Astrocyte of the hippocampus (primary cell): Measurements from ENCODE around the gene HEPHL1.
"Not testable (repeated sequence)": the region's sequence is repeated elsewhere in the genome, so short reads cannot be mapped to it uniquely, and the experiment has no call there.

ENCODE experiments used
- DNase-seq: peaks from one replicate; pipeline ENCODE4 v3.0.0; 2011; ENCODE audit warnings: low read depth, low spot score

The HEPHL1 gene, protein sequence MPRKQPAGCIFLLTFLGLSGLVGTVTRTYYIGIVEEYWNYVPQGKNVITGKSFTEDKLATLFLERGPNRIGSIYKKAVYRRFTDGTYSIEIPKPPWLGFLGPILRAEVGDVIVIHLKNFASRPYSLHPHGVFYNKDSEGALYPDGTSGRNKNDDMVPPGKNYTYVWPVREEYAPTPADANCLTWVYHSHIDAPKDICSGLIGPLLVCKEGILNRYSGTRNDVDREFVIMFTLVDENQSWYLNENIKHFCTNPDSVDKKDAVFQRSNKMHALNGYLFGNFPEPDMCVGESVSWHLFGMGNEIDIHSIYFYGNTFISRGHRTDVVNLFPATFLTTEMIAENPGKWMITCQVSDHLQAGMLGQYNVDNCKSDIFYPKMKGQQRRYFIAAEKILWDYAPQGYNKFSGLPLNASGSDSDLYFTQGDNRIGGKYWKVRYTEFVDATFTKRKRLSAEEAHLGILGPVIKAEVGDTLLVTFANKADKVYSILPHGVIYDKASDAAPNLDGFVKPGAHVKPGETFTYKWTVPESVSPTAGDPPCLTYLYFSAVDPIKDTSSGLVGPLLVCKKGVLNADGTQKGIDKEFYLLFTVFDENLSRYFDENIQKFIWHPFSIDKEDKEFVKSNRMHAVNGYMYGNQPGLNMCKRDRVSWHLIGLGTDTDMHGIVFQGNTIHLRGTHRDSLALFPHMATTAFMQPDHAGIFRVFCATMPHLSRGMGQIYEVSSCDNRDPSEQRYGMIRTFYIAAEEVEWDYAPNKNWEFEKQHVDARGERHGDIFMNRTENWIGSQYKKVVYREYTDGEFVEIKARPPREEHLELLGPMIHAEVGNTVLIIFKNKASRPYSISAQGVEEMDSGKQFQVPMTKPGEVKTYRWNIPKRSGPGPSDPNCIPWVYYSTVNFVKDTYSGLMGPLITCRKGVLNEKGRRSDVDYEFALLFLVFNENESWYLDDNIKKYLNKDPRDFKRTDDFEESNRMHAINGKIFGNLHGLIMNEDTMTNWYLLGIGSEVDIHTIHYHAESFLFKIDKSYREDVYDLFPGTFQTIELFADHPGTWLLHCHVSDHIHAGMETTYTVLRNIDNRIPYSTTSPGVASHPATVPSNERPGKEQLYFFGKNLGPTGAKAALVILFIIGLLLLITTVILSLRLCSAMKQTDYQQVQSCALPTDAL

GRCh38 chr11:94020777-94021481 lies at the start of gene HEPHL1:
HEPHL1 (plus strand) TSS chr11:94021354; CDS start chr11:94021369, 15 bp downstream.
- peak; percentile 28 for DNase-seq

DNA sequence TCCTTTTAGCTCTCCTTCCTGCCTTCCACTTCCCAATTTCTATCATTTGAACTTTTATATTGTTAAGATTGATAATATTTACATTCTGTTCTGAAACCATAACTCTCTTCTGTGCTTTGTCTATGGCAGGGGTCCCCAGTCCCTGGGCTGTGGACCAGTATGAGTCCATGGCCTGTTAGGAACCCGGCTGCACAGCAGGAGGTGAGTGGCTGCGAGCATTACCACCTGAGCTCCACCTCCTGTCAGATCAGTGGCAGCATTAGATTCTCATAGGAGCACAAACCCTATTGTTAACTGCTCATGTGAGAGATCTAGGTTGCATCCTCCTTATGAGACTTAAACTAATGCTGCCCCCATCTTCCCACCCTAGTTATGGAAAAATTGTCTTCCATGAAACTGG lies 48.4 kb upstream of the HEPHL1 start:
- DNase-seq = no peak

DNA sequence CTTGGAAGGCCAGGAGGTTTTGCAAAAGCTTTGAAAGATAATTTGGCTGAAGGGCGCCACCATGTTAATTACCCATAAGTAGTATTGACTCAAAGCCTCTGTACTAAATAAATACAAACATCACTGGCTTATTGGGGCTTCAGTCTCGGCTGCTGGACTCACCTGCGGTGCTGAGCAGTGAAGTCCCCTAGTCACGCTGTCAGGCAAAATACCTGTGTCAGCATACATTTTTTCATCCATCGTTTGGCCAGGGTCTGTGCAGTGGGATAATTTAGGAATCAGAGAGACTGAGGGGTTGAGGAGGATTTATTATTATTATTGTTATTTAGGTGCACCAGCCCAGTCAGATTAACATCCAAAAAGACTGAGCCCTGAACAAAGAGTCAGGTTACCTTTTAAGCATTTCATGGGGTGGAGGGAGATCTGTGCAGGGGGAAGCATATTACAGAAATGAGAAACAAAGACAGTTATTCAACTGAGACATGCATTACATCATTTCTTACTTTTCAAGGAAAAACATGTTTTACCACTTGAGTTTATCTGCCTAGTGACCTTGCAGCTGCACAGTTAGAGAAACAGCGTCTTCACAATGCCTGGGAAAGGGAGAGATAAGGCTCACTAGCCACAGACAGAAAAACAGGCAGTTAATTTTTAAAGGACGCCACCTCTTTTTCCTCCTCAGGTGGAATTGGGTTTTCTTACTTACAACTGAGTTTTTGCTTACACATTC lies 47.7 kb upstream of the HEPHL1 start:
- not testable (repeated sequence) for DNase-seq

DNA sequence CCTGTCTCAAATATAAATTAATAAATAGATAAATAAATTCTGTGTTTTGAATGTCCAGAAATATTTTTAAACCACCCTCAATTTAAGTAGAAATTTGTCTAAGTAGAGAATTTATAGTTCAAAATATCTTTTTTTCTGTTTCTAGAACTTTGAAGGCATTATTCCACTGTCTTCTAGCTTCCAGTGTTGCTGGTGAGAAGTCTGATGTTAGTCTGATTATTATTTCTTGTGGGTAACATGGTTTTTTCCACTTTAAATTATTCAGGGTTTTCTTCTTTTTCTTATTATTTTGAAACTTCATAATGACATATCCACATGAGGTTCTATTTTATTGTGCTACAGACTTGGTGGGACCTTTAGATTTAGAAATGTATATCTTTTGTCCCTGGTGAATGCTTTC lies 46.4 kb upstream of the HEPHL1 start:
- DNase-seq = no peak

DNA sequence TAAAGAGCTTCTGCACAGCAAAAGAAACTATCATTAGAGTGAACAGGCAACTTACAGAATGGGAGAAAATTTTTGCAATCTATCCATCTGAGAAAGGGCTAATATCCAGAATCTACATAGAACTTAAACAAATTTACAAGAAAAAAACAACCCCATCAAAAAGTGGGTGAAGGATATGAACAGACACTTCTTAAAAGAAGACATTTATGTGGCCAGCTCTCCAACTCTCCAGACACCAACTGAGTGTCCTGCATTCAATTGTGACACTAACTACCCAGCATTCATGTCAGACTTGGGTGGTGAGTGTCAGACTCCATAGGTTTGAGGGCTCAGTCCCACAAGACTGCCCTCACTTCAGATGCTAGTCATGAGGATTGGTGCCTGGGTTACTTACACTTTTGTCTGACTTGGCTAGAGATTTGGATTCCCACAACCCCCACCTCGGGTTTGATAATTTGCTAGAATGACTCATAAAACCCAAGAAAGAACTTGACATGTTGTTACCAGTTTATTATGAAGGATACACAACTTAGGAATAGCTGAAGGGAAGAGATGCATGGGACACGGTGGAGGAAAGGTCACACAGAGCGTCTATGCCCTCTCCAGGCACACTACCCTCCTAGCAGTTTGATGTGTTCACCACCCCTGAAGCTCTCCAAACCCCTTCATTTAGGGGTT lies 44.4 kb upstream of the HEPHL1 start:
- not testable (repeated sequence) for DNase-seq

GRCh38 chr11:93983542-93984195 lies 37.5 kb upstream of the HEPHL1 start:
- DNase-seq = no peak

DNA sequence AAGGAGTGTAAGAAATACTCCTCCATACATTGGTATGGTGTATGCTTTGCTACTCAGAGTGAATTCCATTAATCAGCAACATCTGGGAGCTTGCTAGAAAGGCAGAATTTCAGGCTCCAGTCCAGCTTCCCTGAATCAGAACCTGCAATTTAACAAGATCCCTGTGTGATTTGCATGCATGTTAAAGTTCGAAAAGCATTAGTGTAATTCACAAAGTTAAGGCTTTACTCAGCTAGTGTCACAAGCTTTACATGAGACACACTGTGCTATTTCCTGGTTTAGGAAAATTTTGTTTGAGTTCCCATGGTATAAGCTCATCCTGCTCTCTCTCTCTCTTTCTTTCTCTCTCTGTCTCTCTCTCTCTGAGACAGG lies 37.0 kb upstream of the HEPHL1 start:
- DNase-seq = no peak

DNA sequence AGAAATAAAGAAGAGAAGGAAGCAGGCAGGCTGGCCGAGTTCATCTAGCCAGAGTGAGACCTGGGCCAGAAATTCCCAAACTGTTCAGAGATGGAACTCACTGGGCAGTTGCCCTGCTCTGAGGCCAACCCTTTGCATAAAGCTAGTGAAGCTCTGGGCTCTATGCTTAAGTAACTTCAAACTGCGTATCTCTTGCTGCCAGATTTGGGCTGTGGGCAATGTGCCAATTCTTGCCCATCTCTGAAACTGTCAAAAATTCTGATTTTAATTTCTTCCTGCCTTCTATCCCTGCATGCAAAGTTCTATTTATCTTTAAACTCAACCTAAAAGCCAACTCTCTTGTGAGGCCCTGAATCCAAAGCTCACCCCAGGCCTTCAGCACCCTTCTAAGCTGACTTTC lies 36.2 kb upstream of the HEPHL1 start:
- no peak for DNase-seq

GRCh38 chr11:93986716-93987115 lies 34.4 kb upstream of the HEPHL1 start:
- peak; percentile 43 for DNase-seq

DNA sequence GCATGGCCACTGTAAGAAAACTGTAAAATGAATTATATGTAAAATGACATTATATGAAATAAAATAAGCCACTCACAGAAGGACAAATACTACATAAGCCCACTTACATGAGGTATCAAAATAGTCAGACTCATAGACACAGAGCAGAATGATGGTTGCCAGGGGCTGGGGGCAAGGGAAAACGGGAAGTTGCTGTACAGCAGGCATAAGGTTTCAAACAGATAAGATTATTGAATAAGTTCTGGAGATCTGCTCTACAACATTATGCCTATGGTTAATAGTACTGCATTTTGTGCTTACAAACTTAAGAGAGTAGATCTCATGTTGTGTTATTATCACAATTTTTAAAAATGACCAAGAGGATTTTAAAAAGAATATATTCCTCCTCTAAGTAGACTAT lies 32.7 kb upstream of the HEPHL1 start:
- no peak for DNase-seq

- DNase-seq = no peak
These were observed 32.2 kb upstream of the HEPHL1 start for GRCh38 chr11:93988912-93989311.

DNA sequence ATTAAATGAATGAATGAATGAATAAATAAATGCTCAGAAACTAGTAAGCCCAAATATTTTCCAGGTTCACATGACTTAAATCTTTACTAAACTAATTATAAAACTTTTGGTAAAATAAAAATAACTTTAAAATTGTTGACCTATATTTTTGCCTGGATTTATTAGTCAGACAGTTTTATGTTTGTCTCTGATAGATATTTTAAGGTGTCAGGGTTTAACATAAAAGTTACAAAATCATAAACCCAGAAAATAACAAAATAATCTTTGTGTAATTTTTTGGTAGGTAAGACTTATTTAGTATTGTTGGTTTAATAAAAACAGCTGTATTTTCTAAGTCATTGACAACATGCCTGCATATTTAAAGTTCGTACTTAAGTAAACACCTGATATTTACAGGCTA lies 27.4 kb upstream of the HEPHL1 start:
- DNase-seq = no peak

DNA sequence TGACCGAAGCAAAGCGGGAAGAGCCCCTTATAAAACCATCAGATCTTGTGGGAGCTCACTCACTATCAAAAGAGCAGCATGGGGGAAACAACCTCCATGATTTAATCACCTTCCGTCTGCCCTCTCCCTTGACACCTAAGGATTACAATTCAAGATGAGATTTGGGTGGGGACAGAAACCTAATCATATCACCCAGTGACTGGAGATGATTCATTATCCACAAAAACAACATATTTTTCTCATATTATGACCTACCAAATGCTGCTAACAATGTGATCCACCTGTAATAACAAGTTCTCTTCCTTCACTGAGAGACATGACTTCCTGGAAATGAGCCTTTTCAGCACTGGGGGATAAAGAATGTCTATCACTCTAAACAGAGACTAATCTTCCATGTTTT lies 23.4 kb upstream of the HEPHL1 start:
- DNase-seq = no peak

- DNase-seq = no peak
These were observed 20.5 kb upstream of the HEPHL1 start for GRCh38 chr11:94000659-94001058.

GRCh38 chr11:94002226-94002625 lies 18.9 kb upstream of the HEPHL1 start:
- no peak for DNase-seq

DNA sequence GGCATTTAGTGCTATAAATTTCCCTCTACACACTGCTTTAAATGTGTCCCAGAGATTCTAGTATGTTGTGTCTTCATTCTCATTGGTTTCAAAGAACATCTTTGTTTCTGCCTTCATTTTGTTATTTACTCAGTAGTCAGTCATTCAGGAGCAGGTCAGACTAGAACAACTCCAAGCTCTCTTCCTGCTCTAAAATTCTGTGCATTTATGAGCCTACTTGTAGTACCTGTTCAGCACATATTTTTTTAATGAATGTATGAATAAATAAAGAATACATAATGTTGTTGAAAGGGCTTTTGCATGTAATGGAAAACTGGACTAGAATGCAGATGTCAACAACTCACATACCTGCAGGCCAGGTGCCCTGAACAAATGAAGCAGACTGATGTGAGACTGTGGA lies 13.7 kb upstream of the HEPHL1 start:
- no peak for DNase-seq

DNA sequence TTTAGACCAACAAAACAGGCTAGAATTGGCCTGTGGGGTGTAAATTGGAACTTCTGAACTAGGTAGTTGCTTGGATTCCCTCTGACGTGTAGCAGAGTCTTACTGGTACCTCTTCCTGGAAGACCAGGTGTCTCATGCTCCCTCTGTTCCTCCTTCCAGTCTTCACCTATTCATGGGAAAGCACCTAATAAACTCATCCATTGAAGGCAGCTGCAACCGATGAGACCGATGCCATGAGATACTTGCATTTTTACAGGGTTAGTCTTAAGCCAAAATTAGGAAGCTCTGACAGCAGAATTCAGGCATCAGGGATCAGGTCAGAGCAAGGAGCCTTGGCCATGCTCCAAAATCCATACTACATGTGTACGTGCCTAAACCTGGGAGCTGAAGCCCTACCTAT lies 13.2 kb upstream of the HEPHL1 start:
- no peak for DNase-seq

- DNase-seq = no peak
These were observed 11.0 kb upstream of the HEPHL1 start for GRCh38 chr11:94010136-94010535.

DNA sequence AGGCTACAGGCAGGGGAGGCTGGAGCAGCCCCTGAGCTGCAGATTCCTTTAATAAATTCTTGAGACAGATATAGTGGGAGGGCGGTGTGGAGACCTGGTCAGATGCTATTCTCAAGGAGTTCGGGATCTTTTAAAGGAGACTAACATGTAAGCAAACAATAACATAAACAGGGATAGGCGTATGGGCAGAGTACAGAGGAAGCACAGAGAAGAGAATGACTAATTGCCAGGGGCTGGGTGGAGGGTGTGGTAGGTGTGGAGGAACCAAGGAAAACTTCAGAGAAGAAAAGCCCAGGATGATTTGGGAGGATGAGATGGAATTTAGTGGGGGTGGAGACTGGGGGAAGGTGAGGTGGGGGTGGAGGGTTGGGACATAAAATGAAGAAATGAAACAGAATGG lies 9.7 kb upstream of the HEPHL1 start:
- DNase-seq = no peak

- DNase-seq = peak; percentile 28
These were observed 3.7 kb upstream of the HEPHL1 start for GRCh38 chr11:94017446-94017845.
